PFSK-1 (cell line): ENCODE measurements around the gene SRGAP3.

Source experiments
- FOXP2 ChIP-seq: optimal IDR thresholded peaks from 2 replicates; pipeline ENCODE3; 2011; ENCODE audit warnings: borderline replicate concordance, control low read depth, inconsistent platforms; ENCODE audit not compliant: insufficient read depth; ENCODE audit errors: extremely low read length, extremely low read depth
- POLR2AphosphoS5 ChIP-seq: IDR thresholded peaks from 2 replicates; pipeline ENCODE4 v1.6.1; 2012; ENCODE audit warnings: low read depth, mild to moderate bottlenecking, control low read depth, low read length, moderate library complexity
- SIN3A ChIP-seq: IDR thresholded peaks from 2 replicates; pipeline ENCODE4 v1.6.1; 2012; ENCODE audit warnings: mild to moderate bottlenecking, low read length, moderate library complexity, borderline replicate concordance; ENCODE audit not compliant: insufficient read depth
- TAF1 ChIP-seq: IDR thresholded peaks from 2 replicates; pipeline ENCODE4 v1.6.1; 2012; ENCODE audit warnings: low read length, control low read depth, borderline replicate concordance; ENCODE audit not compliant: insufficient read depth
- TF ChIP-seq, protein P1 (sequence below), 2 experiments: IDR thresholded peaks; 2 replicates each; pipeline versions ENCODE4 v1.6.1 to v1.8.0; 2011 to 2012; ENCODE audit warnings: low read depth in 2 of 2, low read length in 2 of 2, control low read depth in 1 of 2, inconsistent platforms in 1 of 2, mild to moderate bottlenecking in 1 of 2, moderate library complexity in 1 of 2; ENCODE audit not compliant: insufficient read depth in 1 of 2

Gene SRGAP3

DNA sequence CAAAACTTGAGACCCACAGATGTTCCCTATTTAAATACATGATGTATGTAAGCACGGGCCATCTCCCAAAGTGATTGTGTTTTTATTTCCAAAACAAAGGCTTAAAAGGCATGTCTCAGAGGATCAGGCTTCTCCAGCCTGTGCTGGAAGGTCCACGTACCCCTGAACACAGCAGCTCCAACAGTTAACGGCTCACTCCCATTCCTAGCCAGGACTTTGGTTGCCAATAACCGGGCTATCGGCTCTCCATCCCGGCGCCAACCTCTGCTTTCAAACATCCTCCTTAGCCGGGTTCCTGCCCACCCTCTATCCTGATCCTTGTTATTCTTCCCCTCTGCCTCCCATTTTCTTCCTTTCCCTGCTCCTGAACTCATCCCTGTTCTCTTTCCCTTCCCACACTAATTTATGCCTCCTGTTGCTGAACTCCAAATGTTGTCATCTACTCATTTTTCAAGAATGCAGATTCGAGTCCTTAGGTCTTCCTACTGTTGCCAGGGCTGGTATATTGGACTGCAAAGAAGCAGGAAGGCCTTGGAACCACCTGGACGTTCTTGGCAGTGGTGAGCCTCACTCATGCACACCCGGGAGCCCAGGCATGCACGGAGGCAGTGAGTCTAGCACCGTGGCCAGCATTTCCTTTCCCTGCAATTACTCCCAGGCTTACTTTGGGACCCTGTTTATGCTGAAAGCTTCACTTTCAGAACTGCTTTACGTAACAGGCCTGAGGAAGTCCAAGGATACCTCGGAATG lies 157.8 kb downstream of the SRGAP3 start:
- TF ChIP-seq, protein P1, sequence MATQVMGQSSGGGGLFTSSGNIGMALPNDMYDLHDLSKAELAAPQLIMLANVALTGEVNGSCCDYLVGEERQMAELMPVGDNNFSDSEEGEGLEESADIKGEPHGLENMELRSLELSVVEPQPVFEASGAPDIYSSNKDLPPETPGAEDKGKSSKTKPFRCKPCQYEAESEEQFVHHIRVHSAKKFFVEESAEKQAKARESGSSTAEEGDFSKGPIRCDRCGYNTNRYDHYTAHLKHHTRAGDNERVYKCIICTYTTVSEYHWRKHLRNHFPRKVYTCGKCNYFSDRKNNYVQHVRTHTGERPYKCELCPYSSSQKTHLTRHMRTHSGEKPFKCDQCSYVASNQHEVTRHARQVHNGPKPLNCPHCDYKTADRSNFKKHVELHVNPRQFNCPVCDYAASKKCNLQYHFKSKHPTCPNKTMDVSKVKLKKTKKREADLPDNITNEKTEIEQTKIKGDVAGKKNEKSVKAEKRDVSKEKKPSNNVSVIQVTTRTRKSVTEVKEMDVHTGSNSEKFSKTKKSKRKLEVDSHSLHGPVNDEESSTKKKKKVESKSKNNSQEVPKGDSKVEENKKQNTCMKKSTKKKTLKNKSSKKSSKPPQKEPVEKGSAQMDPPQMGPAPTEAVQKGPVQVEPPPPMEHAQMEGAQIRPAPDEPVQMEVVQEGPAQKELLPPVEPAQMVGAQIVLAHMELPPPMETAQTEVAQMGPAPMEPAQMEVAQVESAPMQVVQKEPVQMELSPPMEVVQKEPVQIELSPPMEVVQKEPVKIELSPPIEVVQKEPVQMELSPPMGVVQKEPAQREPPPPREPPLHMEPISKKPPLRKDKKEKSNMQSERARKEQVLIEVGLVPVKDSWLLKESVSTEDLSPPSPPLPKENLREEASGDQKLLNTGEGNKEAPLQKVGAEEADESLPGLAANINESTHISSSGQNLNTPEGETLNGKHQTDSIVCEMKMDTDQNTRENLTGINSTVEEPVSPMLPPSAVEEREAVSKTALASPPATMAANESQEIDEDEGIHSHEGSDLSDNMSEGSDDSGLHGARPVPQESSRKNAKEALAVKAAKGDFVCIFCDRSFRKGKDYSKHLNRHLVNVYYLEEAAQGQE (IDR thresholded peaks at IDR 0.05; ENCODE audit: insufficient read depth in 1 of 2, low read depth in 2 of 2, low read length in 2 of 2) = peak in 1 of 2 experiments; percentile 30; a peak in 1 of 4 replicates
- no peak for TF ChIP-seq TAF1

DNA sequence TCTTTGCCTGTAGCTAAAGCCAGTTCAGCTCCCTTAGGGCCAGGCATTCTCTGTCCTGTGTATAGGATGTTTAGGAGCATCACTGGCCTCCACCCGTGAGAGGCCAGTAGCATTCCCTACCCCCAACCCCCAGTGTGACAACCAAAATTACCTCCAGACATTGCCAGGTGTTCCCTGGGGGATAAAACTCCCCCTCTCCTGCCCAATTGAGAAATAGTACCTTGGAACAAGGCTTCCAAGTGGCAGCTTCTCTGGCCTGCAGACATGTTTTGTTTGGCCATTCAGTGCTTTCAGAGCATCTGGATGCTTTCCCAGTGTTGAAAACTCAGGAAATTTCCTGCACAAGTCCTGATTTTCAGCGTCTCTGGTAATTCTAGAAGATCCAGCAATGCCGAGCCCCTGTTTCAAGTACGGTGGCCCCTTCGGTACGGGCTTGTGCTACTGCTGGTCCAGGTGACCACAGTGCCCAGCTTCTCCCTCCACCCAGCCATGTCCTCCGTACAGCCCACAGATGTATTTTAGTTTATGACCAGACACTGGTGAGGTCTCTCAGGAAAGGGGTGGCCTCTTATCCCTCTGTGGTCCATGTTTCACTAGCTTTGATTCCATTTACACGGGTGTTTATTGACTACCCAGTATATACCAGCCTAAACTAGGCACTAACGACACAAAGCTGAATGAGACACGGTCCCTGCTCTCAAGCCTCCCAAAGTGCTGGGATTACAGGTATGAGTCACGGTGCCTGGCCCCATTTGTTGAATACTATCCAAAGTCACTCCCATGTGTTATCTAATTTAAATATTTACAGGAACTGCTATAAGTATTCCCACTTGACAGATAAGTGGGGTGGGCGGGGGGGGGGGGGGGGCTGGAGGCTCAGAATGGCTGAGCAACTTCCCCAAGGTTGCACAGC lies 160.7 kb downstream of the SRGAP3 start:
- TF ChIP-seq, protein P1 (IDR thresholded peaks at IDR 0.05; ENCODE audit: insufficient read depth in 1 of 2, low read depth in 2 of 2, low read length in 2 of 2) = no peak
- TF ChIP-seq FOXP2 = no peak
- TF ChIP-seq POLR2AphosphoS5 = no peak
- TF ChIP-seq SIN3A = no peak
- TF ChIP-seq TAF1 = no peak

DNA sequence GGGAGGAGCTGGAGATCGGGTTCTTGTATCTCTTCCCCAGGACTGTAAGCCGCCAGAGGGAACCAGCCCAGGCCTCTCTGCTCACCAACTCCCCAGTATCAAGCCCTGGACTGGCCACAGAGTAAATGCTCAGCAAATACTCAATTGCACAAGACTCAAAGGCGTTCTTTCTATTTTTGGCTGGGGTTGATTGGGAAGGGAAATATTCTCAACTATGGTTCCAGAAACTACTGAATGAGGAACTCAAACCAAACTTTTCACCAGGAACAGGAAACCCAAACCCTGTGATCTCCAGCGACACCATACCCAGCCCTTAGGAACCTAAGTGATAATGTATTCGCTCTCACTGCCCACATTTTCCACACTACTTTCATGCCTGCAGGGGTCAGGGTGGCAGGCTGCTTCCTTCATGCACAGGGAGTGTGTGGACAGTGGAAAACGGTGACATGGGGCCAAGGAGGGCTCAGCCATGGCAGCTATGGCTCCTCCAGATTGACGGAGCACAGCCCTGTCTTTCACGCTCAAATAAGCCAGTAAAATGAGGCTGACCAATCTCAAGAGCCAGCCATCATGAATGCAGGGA lies 161.5 kb downstream of the SRGAP3 start:
- no peak for TF ChIP-seq POLR2AphosphoS5
- TF ChIP-seq FOXP2 = no peak
- TF ChIP-seq TAF1 = no peak
- TF ChIP-seq, protein P1 (IDR thresholded peaks at IDR 0.05; ENCODE audit: insufficient read depth in 1 of 2, low read depth in 2 of 2, low read length in 2 of 2) = no peak
- no peak for TF ChIP-seq SIN3A

DNA sequence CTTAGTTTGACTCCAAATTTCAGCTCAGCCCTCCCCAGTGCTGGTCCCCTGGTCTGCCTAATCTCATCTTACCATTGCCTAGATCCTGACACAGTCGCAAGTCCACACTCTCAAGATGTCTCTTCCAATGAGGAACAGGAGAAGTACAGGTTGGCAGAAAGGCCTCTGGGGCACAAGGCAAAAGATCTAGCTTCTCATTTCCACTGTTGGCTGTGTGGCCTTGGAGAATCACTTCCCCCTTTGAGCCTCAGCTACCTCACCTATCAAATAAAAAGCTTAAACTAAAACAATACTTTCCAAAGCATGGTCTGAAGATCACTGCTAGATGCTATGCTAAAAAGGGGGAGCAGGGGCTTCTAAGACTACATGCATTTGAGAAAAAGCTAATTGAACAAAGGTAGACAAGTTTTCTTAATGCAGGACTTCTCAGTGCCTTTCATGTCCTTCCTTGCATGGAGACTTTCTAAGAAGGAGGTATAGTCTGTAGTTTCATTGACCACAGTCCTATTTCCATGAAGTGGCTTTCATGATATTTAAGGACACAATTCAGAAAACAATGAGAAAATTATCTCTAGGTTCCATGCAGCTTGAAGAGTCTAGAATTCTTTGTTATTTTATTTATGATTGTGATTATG lies 168.1 kb downstream of the SRGAP3 start:
- TF ChIP-seq SIN3A (no peak), POLR2AphosphoS5 (no peak), FOXP2 (no peak), TAF1 (no peak)
- TF ChIP-seq, protein P1 (IDR thresholded peaks at IDR 0.05; ENCODE audit: insufficient read depth in 1 of 2, low read depth in 2 of 2, low read length in 2 of 2) = no peak
